Measurements from ENCODE around the gene TOB2. TPM values are rescaled to one million over a fixed set of nuclear protein-coding genes. Genes with fewer than 3 reads are reported as not detected.
A peak's percentile ranks its signal among the peaks of the same experiment; 100 is the strongest.

The TOB2 gene
- total and polyA plus RNA-seq, 9 of the 15 experiments (the other 6 are each of a cell fraction or from before 2014, with no cell fraction given), result 3.3 to 20.5 (median 7.3) TPM

DNA sequence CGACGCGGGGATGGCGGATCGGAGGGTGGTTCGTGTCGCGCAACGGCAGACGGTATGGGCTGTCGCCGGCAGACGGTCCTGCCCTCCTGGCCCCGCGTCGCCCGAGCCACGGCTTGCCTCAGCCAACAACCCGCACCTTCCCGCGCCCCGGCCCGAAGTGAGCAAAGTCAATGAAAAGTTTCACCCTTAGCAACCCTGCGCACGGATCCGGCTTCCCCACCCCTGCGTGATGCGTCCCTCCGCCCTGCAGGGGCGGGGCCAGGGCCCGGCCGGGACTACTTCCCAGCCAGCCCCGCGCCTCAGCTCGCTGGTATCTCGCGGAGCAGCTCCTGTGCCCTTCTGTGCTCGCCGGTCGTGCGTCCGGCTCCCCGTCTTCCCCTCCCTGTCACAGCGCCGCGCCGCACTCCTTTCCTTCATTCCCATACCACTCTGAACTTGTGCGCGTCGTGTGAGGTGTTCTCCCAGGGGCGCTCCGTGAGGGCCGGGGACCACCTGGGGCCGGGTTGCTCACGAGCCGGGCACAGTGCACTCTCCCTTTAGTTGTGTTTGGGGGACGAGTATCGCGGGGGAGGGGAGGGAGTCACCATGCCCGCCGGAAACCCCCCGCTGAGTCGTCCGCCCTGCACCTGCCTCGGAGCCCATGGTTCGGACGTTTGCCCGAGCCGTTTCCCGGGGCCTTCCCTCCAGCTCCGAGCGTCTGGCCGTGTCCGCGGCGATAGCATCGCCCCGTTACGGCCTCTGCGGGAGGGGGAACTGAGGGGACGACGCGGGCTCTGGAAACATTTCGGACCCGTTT lies at the start of gene TOB2 (continued):
- peak; percentile 71; the same call in 1 of the 2 replicates for TF ChIP-seq ESRRA (IDR thresholded peaks at IDR 0.05; ENCODE audit: borderline replicate concordance, low read depth)
- no peak for TF ChIP-seq CAMTA2 (CRISPR knock-in tag; conservative IDR thresholded peaks at IDR 0.05)
- no peak for TF ChIP-seq BACH1 (tag; IDR thresholded peaks at IDR 0.05)
- TF ChIP-seq NCOA4 (IDR thresholded peaks at IDR 0.05; ENCODE audit: partially characterized antibody), result no peak
- TF ChIP-seq FOXJ2 (tag; IDR thresholded peaks at IDR 0.05), result no peak
- no peak for TF ChIP-seq ZNF79 (CRISPR knock-in tag; IDR thresholded peaks at IDR 0.05; ENCODE audit: low read depth)
- no peak for TF ChIP-seq NFE2L1 (tag; IDR thresholded peaks at IDR 0.05; ENCODE audit: borderline replicate concordance, low read depth)
- TF ChIP-seq ZFPM2 (CRISPR knock-in tag; IDR thresholded peaks at IDR 0.05), result no peak
- TF ChIP-seq MEF2A (IDR thresholded peaks at IDR 0.05; ENCODE audit: control insufficient read depth, low read depth, low read length), result 0 out of 2 replicates have a peak, but pooled peaks have one; percentile 33
- TF ChIP-seq, protein P1, sequence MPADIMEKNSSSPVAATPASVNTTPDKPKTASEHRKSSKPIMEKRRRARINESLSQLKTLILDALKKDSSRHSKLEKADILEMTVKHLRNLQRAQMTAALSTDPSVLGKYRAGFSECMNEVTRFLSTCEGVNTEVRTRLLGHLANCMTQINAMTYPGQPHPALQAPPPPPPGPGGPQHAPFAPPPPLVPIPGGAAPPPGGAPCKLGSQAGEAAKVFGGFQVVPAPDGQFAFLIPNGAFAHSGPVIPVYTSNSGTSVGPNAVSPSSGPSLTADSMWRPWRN (IDR thresholded peaks at IDR 0.05; ENCODE audit: low read depth), result no peak
- TF ChIP-seq, protein P2, sequence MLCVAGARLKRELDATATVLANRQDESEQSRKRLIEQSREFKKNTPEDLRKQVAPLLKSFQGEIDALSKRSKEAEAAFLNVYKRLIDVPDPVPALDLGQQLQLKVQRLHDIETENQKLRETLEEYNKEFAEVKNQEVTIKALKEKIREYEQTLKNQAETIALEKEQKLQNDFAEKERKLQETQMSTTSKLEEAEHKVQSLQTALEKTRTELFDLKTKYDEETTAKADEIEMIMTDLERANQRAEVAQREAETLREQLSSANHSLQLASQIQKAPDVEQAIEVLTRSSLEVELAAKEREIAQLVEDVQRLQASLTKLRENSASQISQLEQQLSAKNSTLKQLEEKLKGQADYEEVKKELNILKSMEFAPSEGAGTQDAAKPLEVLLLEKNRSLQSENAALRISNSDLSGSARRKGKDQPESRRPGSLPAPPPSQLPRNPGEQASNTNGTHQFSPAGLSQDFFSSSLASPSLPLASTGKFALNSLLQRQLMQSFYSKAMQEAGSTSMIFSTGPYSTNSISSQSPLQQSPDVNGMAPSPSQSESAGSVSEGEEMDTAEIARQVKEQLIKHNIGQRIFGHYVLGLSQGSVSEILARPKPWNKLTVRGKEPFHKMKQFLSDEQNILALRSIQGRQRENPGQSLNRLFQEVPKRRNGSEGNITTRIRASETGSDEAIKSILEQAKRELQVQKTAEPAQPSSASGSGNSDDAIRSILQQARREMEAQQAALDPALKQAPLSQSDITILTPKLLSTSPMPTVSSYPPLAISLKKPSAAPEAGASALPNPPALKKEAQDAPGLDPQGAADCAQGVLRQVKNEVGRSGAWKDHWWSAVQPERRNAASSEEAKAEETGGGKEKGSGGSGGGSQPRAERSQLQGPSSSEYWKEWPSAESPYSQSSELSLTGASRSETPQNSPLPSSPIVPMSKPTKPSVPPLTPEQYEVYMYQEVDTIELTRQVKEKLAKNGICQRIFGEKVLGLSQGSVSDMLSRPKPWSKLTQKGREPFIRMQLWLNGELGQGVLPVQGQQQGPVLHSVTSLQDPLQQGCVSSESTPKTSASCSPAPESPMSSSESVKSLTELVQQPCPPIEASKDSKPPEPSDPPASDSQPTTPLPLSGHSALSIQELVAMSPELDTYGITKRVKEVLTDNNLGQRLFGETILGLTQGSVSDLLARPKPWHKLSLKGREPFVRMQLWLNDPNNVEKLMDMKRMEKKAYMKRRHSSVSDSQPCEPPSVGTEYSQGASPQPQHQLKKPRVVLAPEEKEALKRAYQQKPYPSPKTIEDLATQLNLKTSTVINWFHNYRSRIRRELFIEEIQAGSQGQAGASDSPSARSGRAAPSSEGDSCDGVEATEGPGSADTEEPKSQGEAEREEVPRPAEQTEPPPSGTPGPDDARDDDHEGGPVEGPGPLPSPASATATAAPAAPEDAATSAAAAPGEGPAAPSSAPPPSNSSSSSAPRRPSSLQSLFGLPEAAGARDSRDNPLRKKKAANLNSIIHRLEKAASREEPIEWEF (CRISPR knock-in tag; IDR thresholded peaks at IDR 0.05), result no peak
- peak; percentile 69; the same call in 1 of the 2 replicates for TF ChIP-seq PHF8 (IDR thresholded peaks at IDR 0.05; ENCODE audit: borderline replicate concordance, low read length)
- no peak for TF ChIP-seq ZBTB8A (IDR thresholded peaks at IDR 0.05; ENCODE audit: partially characterized antibody)
- peak; percentile 95 for TF ChIP-seq POLR2H (tag; IDR thresholded peaks at IDR 0.05; ENCODE audit: low read depth)
- TF ChIP-seq, protein P3, sequence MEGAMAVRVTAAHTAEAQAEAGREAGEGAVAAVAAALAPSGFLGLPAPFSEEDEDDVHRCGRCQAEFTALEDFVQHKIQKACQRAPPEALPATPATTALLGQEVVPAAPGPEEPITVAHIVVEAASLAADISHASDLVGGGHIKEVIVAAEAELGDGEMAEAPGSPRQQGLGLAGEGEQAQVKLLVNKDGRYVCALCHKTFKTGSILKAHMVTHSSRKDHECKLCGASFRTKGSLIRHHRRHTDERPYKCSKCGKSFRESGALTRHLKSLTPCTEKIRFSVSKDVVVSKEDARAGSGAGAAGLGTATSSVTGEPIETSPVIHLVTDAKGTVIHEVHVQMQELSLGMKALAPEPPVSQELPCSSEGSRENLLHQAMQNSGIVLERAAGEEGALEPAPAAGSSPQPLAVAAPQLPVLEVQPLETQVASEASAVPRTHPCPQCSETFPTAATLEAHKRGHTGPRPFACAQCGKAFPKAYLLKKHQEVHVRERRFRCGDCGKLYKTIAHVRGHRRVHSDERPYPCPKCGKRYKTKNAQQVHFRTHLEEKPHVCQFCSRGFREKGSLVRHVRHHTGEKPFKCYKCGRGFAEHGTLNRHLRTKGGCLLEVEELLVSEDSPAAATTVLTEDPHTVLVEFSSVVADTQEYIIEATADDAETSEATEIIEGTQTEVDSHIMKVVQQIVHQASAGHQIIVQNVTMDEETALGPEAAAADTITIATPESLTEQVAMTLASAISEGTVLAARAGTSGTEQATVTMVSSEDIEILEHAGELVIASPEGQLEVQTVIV (CRISPR knock-in tag; IDR thresholded peaks at IDR 0.05; ENCODE audit: borderline replicate concordance), result no peak
- peak; percentile 58; the same call in 1 of the 2 replicates for TF ChIP-seq ZNF282 (CRISPR knock-in tag; IDR thresholded peaks at IDR 0.05)
- TF ChIP-seq MCM5 (IDR thresholded peaks at IDR 0.05; ENCODE audit: low read depth), result no peak
- TF ChIP-seq SMAD2 (IDR thresholded peaks at IDR 0.05; ENCODE audit: low read depth, low read length), result no peak
- TF ChIP-seq L3MBTL2 (IDR thresholded peaks at IDR 0.05), result no peak
- TF ChIP-seq TAF1 (IDR thresholded peaks at IDR 0.05; ENCODE audit: control insufficient read depth, extremely low read depth, insufficient read depth, low read length, severe bottlenecking), result peak; percentile 97

Data from K562 (cell line).